ENCODE data around the gene AIP. TPM values are rescaled to one million over a fixed set of nuclear protein-coding genes. Genes with fewer than 3 reads are reported as not detected.
A peak's percentile ranks its signal among the peaks of the same experiment; 100 is the strongest.
"Not testable (repeated sequence)": the region's sequence is repeated elsewhere in the genome, so short reads cannot be mapped to it uniquely, and the experiment has no call there.

The AIP gene
- total RNA-seq, 1 donor from 2014 or later: 55.3 TPM

DNA sequence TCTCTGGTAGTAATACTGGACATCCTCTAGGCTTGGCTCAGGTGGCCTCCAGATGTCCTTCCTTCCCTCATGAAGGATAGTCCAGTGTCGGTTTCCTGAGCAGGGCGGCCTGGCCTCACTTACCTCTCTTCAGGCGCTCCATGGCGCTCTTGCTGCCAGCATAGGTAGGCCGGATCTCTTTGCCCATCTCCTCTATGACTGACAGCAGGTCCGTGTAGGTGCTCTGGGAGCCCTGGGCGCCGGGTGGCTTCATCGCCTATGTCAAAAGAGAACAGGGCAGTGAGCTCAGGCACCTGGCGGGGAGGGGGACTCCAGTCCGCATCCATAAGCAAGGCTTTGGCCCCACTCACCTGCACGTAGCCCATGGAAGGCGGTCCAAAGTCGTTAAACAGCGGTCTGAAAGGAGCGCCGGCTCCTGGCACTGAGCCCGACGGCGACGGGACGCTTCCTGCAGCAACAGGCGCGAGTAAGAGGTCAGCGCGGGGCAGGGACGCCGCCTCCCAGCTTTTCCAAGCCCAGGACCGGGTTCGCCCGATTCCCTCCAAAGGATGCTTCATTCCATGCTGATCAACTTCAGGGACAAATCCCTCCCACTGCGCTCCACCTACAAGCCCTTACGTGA is 24.5 kb downstream of the AIP start:
- DNase-seq: no peak
- Histone ChIP-seq H3K27ac (replicated peaks) (peak overlapping the region; percentile 100), H3K4me3 (peak overlapping the region; percentile 97), H3K4me1 (peaks cover 58% of the 10 kb centered on the region), H3K27me3 (ENCODE audit: low read depth) (peaks cover 5% of the 10 kb centered on the region), H3K36me3 (peaks cover 12% of the 10 kb centered on the region), H3K9me3 (replicated peaks) (no peaks in the 10 kb centered on the region)
- TF ChIP-seq, protein P1, sequence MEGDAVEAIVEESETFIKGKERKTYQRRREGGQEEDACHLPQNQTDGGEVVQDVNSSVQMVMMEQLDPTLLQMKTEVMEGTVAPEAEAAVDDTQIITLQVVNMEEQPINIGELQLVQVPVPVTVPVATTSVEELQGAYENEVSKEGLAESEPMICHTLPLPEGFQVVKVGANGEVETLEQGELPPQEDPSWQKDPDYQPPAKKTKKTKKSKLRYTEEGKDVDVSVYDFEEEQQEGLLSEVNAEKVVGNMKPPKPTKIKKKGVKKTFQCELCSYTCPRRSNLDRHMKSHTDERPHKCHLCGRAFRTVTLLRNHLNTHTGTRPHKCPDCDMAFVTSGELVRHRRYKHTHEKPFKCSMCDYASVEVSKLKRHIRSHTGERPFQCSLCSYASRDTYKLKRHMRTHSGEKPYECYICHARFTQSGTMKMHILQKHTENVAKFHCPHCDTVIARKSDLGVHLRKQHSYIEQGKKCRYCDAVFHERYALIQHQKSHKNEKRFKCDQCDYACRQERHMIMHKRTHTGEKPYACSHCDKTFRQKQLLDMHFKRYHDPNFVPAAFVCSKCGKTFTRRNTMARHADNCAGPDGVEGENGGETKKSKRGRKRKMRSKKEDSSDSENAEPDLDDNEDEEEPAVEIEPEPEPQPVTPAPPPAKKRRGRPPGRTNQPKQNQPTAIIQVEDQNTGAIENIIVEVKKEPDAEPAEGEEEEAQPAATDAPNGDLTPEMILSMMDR (IDR thresholded peaks at IDR 0.05; ENCODE audit: borderline replicate concordance): no peak
- intact Hi-C loops (cut with micrococcal nuclease): loop anchor here (10.0 kb wide), 1 partner anchor 113 kb away; the partner anchor contains the start of gene RAD9A

DNA sequence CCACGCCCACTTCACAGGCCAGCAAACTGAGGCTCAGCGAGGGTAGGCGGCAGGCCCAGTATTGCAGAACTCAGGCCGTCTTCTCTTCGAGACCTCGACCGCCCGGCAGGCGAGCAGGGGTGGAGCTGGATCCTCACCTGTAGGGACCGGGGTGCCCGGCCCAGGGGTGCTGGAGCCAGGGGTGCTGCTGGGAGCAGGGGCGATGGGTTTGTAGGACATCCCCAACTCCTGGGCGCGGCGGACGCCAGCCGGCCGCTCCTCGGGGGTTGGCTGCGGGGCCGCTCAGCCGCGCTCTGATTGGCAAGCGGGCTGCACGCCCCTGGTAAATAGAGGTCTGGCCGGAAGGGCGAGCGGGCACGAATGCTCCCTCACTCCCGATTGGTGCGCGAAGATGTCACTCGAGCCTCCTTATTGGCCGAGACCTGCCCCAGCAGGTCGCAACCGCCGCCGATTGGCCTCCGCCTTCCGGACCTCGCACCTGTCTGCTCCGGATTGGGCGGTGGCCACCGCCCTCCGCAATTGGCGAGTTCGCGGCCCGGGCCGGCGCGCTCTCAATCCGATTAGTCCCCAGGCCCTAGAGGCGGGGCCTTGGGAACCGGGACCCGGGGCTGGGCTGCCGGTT is 25.1 kb downstream of the AIP start, which contains the start of gene CDK2AP2:
TSS of gene CDK2AP2 (minus strand) at position 299 of the 622 bp plus-strand sequence. CDS start at position 219, 80 bp downstream.
- Histone ChIP-seq H3K4me3 (peak within 1 kb of the TSS; percentile 97), H3K27ac (replicated peaks) (peak within 1 kb of the TSS; percentile 100), H3K27me3 (ENCODE audit: low read depth) (peaks cover 11% of the 10 kb centered on the region), H3K4me1 (peaks cover 58% of the 10 kb centered on the region), H3K36me3 (peaks cover 8% of the 10 kb centered on the region), H3K9me3 (replicated peaks) (no peaks in the 10 kb centered on the region)
- TF ChIP-seq, protein P1 (IDR thresholded peaks at IDR 0.05; ENCODE audit: borderline replicate concordance): no peak
- DNase-seq: peak; percentile 100
- intact Hi-C loops (cut with micrococcal nuclease): loop anchor here (10.0 kb wide), 1 partner anchor 113 kb away; the partner anchor contains the start of gene RAD9A

DNA sequence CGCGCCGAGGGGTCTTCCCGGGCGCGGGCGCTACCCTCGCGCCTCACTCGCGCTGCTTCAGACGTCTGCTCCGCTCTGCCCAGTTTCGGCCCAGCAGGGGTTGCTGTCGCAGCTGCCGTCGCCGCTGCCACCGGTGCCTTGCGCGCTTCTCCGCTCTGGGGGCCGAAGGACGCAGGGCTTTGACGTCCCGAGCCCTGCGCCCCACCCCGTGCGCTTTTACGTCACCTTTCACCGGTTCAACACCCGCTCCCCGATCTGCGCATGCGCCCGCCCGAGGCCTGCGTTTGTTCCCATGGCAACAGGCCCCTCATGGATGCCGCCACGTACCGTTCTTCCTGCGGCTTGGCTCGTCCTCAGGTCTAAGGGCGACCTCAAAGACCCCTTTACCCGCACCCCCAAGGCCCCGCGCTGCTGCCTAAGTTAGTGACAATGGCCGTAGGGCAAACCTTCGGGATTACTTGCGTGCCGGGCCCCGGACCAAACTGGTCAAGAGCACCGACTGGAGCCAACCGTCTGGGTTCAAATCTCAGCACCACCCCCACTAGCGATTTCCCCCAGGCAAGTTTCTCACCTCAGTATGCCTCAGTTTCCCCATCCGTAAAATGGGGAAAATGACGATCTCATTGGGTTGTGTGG is 25.8 kb downstream of the AIP start:
- TF ChIP-seq, protein P1 (IDR thresholded peaks at IDR 0.05; ENCODE audit: borderline replicate concordance): no peak
- peak overlapping the region; percentile 100 for H3K27ac ChIP-seq (replicated peaks)
- DNase-seq: peak; percentile 99
- intact Hi-C loops (cut with micrococcal nuclease): loop anchor here (10.0 kb wide), 1 partner anchor 114 kb away; the partner anchor contains the start of gene RAD9A
- H3K4me3 ChIP-seq: peak overlapping the region; percentile 97
- peaks cover 52% of the 10 kb centered on the region for H3K4me1 ChIP-seq
- H3K27me3 ChIP-seq (ENCODE audit: low read depth): peaks cover 17% of the 10 kb centered on the region
- H3K36me3 ChIP-seq: peaks cover 8% of the 10 kb centered on the region
- H3K9me3 ChIP-seq (replicated peaks): no peaks in the 10 kb centered on the region

DNA sequence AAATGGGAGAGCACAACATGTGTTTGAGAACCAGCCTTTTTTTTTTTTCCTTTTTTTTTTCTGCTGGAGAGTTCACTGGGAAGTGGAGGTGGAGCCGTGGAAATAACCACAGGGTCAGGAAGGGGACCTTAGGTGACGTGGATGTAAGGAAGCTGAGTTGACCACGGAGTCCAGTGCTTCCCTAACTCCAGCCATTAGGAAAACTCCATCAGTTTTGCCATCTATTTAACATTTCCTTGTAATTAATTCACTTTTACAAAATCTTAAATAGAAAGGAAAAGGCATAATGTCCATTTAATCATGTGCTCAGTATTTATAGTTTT is 27.2 kb downstream of the AIP start:
- Histone ChIP-seq H3K27me3 (ENCODE audit: low read depth) (peaks cover 30% of the 10 kb centered on the region), H3K9me3 (replicated peaks) (no peaks in the 10 kb centered on the region), H3K4me3 (no peak overlapping the region), H3K27ac (replicated peaks) (no peak overlapping the region), H3K4me1 (peaks cover 38% of the 10 kb centered on the region), H3K36me3 (peaks cover 8% of the 10 kb centered on the region)
- intact Hi-C loops (cut with micrococcal nuclease): no loop called here
- no peak for DNase-seq
- TF ChIP-seq, protein P1 (IDR thresholded peaks at IDR 0.05; ENCODE audit: borderline replicate concordance): no peak

DNA sequence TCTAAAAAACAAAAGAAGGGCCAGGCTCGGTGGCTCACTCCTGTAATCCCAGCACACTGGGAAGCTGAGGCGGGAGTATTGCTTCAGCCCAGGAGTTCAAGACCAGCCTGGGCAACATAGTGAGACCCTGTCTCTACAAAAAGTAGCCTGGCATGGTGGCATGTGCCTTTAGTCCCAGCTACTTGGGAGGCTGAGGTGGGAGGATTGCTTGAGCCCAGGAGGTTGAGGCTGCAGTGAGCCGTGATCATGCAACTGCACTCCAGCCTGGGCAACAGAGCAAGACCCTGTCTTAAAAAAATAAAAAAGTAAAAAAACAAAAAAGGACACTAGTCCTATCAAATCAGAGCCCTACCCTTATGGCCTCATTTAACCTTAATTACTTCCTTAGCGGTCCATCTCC is 28.7 kb downstream of the AIP start:
- intact Hi-C loops (cut with micrococcal nuclease); H3K27ac ChIP-seq (replicated peaks); H3K4me3 ChIP-seq; H3K36me3 ChIP-seq; DNase-seq; H3K9me3 ChIP-seq (replicated peaks): not testable (repeated sequence)
- peaks cover 32% of the 10 kb centered on the region for H3K27me3 ChIP-seq (ENCODE audit: low read depth)
- peaks cover 22% of the 10 kb centered on the region for H3K4me1 ChIP-seq

Data from left ventricle myocardium inferior (tissue), 1 donor.